ENCODE results near the gene TCF4. TPM values are rescaled to one million over a fixed set of nuclear protein-coding genes. Genes with fewer than 3 reads are reported as not detected.

Gene TCF4
- total RNA-seq, 1 experiment from 2014 or later = 12.5 TPM

DNA sequence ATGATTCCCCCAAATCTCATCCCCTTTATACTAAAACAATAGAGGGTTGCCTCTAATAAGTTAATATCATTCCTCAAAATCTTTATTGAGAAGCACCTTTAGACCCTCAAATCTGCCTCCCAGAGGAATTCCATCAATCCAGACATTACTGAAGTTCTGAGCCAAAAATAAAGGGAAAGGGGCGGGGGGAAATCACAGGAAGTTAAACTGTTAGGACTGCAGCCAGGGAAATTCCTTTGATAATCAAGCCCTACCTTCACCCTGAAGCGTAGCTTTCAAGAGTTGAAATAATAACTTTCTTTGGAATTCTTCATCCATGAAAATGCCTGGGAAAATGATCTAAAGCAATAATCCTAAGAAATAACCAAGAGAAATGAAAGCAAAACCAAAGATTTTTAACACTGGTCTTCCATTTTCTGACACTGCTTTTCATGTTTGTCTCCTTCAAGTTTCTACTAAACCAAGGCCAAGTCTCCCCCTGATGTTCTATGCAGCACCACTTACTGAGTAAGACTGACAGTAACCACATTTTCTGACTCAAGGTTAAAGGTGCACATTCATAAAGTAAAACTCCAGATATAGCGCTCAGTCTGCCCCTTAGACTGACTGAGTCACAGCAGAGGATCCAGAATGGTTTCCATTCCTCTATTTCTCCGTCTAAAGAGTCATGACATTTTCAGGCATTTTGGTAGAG, 78.2 kb downstream of the TCF4 start:
- peak overlapping the region; percentile 58 for H3K4me2 ChIP-seq (ENCODE audit: low read length)
- no peaks in the 10 kb centered on the region for H3K9me3 ChIP-seq (ENCODE audit: low read length)
- POLR2A ChIA-PET (ENCODE audit: unreplicated experiment) = interaction anchor here (0.7 kb wide), 1 partner anchor 80 kb away, joined by 3 read pairs; no protein-coding TSS in a partner anchor
- DNase-seq = peak; percentile 72
- CTCF ChIA-PET = no interaction called here
- peak overlapping the region; percentile 6; the same call in 1 of the 2 replicates for H3K4me3 ChIP-seq (ENCODE audit: low read length)
- peak overlapping the region; percentile 64 for H3K9ac ChIP-seq (ENCODE audit: low read length)
- H3K36me3 ChIP-seq (ENCODE audit: low read depth, low read length) = no peaks in the 10 kb centered on the region
- H3K4me1 ChIP-seq (ENCODE audit: insufficient read depth, low read length) = peaks cover 21% of the 10 kb centered on the region
- no peaks in the 10 kb centered on the region for H4K20me1 ChIP-seq (ENCODE audit: low read length)
- TF ChIP-seq EZH2 (IDR thresholded peaks at IDR 0.05; ENCODE audit: low read length, unreplicated experiment) (no peak), CTCF (conservative IDR thresholded peaks at IDR 0.05; ENCODE audit: low read depth, low read length) (no peak), EZH2phosphoT487 (IDR thresholded peaks at IDR 0.05; ENCODE audit: borderline replicate concordance, low read length) (no peak)
- no peaks in the 10 kb centered on the region for H3K9me2 ChIP-seq (replicated peaks; ENCODE audit: low read length)
- peak; percentile 81 for ATAC-seq
- intact Hi-C loops (cut with micrococcal nuclease) = no loop called here
- H3K79me2 ChIP-seq (ENCODE audit: low read length) = no peaks in the 10 kb centered on the region
- H3K27me3 ChIP-seq (ENCODE audit: low read length) = no peaks in the 10 kb centered on the region
- H2AFZ ChIP-seq (ENCODE audit: low read length) = peak overlapping the region; percentile 32; the same call in 1 of the 2 replicates
- H3K27ac ChIP-seq (ENCODE audit: low read length) = peak overlapping the region; percentile 84
- no TSS peak for BruUV-seq (replicated peaks)
- H3F3A ChIP-seq (ENCODE audit: low read length, unreplicated experiment) = no peaks in the 10 kb centered on the region

DNA sequence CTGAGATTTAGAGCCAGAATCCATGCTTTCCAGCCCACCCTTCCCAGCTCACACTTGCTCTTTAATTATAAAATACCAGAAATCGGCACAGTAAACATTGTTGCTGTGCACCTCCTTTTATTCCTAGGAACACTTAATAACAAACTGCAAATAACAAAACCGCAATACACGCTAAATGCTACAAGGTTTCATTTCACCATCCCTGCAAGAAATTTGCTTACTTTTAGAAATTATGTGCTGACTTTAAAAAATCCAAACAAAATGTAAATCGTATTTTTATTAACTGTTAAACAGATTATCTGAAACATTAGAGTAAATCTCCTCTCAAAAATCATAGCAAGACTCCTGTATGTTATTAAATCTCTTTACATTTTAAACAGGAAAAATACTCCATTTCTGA, 79.3 kb downstream of the TCF4 start:
- no peak overlapping the region for H2AFZ ChIP-seq (ENCODE audit: low read length)
- ATAC-seq = no peak
- H3K27ac ChIP-seq (ENCODE audit: low read length) = no peak overlapping the region
- intact Hi-C loops (cut with micrococcal nuclease) = no loop called here
- no peaks in the 10 kb centered on the region for H3K9me2 ChIP-seq (replicated peaks; ENCODE audit: low read length)
- H3K9me3 ChIP-seq (ENCODE audit: low read length) = no peaks in the 10 kb centered on the region
- H3K9ac ChIP-seq (ENCODE audit: low read length) = no peak overlapping the region
- no peak overlapping the region for H3K4me3 ChIP-seq (ENCODE audit: low read length)
- H3K36me3 ChIP-seq (ENCODE audit: low read depth, low read length) = no peaks in the 10 kb centered on the region
- ChIA-PET POLR2A (ENCODE audit: unreplicated experiment) (no interaction called here), CTCF (no interaction called here)
- no peak for DNase-seq
- peaks cover 21% of the 10 kb centered on the region for H3K4me1 ChIP-seq (ENCODE audit: insufficient read depth, low read length)
- TF ChIP-seq EZH2phosphoT487 (IDR thresholded peaks at IDR 0.05; ENCODE audit: borderline replicate concordance, low read length) = no peak
- no peak for TF ChIP-seq EZH2 (IDR thresholded peaks at IDR 0.05; ENCODE audit: low read length, unreplicated experiment)
- no peak for TF ChIP-seq CTCF (conservative IDR thresholded peaks at IDR 0.05; ENCODE audit: low read depth, low read length)
- no peaks in the 10 kb centered on the region for H3K79me2 ChIP-seq (ENCODE audit: low read length)
- no peaks in the 10 kb centered on the region for H3F3A ChIP-seq (ENCODE audit: low read length, unreplicated experiment)
- no peaks in the 10 kb centered on the region for H4K20me1 ChIP-seq (ENCODE audit: low read length)
- no peaks in the 10 kb centered on the region for H3K27me3 ChIP-seq (ENCODE audit: low read length)
- no peak overlapping the region for H3K4me2 ChIP-seq (ENCODE audit: low read length)
- BruUV-seq (replicated peaks) = no TSS peak

DNA sequence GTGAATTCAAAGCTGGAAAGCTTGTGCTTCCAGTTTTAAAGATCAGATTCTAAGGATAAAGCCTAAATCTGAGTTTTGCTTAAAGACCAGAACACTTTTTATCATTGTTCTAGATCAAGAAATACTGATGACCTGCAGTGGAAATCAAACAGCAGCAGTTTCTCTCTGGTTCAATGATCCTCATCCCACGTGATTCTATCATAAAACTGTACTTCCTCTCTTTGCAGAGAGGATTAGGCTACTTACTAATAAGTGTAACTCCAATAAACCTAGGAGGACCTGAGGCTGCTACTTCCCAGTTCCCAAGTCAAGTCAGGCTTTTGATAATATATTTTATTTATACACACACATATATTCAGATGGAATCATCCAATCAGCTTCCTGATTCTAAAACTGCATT, 81.9 kb downstream of the TCF4 start:
- Histone ChIP-seq H3K9ac (ENCODE audit: low read length) (no peak overlapping the region), H3K36me3 (ENCODE audit: low read depth, low read length) (no peaks in the 10 kb centered on the region), H3K79me2 (ENCODE audit: low read length) (no peaks in the 10 kb centered on the region), H3K9me2 (replicated peaks; ENCODE audit: low read length) (no peaks in the 10 kb centered on the region), H3K4me2 (ENCODE audit: low read length) (no peak overlapping the region), H3K4me3 (ENCODE audit: low read length) (no peak overlapping the region), H3K27me3 (ENCODE audit: low read length) (no peaks in the 10 kb centered on the region), H4K20me1 (ENCODE audit: low read length) (no peaks in the 10 kb centered on the region), H3F3A (ENCODE audit: low read length, unreplicated experiment) (no peaks in the 10 kb centered on the region), H2AFZ (ENCODE audit: low read length) (no peak overlapping the region), H3K9me3 (ENCODE audit: low read length) (no peaks in the 10 kb centered on the region), H3K27ac (ENCODE audit: low read length) (no peak overlapping the region), H3K4me1 (ENCODE audit: insufficient read depth, low read length) (peaks cover 19% of the 10 kb centered on the region)
- POLR2A ChIA-PET (ENCODE audit: unreplicated experiment) = no interaction called here
- DNase-seq = no peak
- BruUV-seq (replicated peaks) = no TSS peak
- intact Hi-C loops (cut with micrococcal nuclease) = no loop called here
- TF ChIP-seq EZH2 (IDR thresholded peaks at IDR 0.05; ENCODE audit: low read length, unreplicated experiment) (no peak), CTCF (conservative IDR thresholded peaks at IDR 0.05; ENCODE audit: low read depth, low read length) (no peak), EZH2phosphoT487 (IDR thresholded peaks at IDR 0.05; ENCODE audit: borderline replicate concordance, low read length) (no peak)
- ATAC-seq = no peak
- CTCF ChIA-PET = no interaction called here
